ENCODE measurements around the gene RSAD1.
"Not testable (repeated sequence)": the region's sequence is repeated elsewhere in the genome, so short reads cannot be mapped to it uniquely, and the experiment has no call there.

The RSAD1 gene

DNA sequence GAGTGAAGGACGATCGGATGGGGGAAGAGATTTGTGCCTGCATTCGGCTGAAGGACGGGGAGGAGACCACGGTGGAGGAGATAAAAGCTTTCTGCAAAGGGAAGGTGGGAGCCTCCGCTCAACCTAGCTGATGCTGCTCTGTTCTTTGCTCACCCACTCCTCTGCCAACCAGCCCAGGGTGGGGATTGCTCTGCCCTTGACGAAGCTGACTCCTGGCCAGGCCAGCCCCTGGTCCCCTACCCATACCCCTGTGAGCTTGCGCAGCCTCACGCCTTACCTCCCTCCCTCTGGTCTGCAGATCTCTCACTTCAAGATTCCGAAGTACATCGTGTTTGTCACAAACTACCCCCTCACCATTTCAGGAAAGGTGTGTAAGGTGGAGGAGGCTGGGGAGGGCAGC, 4.8 kb upstream of the RSAD1 start:
- DNase-seq, result peak in 1 of 2 donors; percentile 5

DNA sequence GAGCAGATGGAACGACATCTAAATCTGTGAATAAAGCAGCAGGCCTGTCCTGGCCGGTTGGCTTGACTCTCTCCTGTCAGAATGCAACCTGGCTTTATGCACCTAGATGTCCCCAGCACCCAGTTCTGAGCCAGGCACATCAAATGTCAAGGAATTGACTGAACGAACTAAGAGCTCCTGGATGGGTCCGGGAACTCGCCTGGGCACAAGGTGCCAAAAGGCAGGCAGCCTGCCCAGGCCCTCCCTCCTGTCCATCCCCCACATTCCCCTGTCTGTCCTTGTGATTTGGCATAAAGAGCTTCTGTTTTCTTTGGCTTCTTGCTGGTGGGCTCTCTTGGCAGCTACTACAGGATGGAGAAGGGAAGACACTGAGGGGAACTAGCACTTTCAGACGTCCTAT, 4.1 kb upstream of the RSAD1 start:
- no peak for DNase-seq

DNA sequence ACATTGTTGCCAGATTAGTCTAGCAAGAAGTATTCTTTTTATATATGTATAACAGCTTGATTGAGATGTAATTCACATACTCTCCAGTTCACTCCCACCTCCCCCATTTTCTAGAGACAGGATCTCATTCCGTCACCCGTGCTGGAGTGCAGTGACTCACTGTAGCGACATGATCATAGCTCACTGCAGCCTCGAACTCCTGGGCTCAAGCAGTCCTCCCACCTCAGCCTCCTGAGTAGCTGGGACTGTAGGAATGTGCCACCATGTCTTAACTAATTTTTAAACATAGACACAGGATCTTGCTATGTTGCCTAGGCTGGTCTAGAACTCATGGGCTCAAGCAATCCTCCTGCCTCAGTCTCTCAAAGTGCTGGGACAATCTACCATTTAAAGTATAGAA, 3.3 kb upstream of the RSAD1 start:
- no peak for DNase-seq

DNA sequence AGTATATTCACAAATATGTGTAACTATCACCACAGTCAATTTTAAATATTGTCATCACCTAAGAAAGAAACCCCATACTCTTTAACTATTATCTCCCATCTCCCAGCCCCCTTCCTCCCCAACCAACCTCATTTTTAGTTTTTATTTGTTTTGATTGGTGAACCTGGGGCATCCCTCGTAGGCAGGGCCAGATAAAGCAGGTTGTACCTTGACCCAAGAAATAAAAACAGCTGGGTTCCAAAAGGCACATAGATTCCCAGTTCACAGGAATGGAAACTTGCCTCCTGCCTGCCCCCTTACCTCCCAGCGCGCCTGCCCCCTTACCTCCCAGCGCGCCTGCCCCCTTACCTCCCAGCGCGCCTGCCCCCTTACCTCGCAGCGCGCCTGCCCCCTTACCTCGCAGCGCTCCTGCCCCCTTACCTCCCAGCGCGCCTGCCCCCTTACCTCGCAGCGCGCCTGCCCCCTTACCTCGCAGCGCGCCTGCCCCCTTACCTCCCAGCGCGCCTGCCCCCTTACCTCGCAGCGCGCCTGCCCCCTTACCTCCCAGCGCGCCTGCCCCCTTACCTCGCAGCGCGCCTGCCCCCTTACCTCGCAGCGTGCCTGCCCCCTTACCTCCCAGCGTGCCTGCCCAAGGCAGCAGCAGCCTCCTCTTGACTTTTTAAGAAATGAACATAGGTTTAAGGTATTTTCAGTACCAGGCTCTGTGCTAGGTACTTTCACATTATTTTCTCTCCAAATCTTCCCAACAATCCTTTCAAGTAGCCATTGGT, 2.7 kb upstream of the RSAD1 start:
- not testable (repeated sequence) for DNase-seq

DNA sequence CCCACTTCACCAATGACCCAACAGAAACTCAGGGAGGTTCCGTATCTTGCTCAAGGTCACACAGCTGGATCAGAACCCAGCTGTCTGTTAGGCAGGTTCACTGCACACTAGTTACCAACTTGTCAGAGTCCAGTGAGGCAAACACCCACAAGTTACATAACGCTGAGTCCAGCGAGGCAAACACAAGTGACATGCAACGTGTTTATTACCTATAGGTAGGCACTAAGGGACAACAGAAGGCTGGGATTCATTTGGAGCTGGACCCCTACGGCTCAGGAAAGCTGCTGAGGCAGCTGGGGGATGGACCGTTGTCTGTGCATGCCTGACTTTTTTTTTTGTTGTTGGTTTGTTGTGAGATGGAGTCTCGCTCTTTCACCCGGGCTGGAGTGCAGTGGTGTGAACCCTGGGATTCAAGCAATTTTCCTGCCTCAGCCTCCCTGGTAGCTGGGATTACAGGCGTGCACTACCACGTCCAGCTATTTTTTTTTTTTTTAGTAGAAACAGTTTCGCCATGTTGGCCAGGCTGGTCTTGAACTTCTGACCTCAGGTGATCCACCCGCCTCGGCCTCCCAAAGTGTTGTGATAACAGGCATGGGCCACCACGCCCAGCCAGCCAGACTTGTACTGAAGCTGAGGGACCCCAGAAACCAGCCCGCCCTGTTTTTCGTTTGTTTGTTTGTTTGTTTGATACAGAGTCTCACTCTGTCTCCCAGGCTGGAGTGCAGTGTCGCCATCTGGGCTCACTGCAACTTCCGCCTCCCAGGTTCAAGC, 1.9 kb upstream of the RSAD1 start:
- DNase-seq, result no peak

DNA sequence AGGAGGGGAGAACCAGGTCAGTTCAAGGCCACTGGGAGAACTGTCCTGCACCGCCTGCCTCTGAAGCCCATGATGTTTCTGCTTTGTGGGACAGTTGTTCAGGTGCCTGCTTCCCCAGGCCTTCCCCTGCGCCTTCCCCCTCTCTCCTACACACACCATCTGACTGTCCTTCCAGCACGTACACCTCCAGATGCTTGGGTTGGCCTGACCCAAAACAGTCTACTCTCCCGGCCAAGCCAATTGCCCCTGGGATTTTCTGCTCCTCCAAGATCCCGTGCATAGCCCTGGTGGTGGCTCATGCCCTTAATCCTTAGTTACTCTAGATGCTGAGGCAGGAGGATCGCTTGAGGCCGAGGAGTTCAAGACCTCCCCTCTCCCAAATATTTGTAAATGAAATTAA, 684 bp upstream of the RSAD1 start:
- DNase-seq, result no peak

DNA sequence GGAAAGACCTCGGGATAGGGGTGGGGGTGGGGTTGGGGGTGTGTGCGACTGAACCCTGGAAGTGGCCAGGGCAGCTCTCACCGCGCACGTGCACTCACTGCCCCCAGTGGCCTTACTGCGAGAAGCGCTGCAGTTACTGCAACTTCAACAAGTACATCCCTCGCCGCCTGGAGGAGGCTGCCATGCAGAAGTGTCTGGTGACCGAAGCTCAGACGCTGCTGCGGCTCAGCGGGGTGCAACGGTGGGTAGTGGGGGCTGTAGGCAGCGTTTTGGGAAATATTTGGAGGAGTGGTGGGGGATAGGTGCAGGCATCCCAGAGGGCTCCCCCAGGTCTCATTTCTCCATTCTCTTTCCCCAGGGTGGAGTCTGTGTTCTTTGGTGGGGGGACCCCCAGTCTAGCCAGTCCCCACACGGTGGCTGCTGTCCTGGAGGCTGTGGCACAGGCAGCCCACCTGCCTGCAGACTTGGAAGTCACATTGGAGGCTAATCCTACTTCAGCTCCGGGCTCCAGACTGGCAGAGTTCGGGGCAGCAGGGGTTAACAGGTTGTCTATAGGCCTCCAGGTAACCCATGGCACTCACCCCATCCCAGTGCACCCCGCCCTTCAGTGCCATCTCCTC, 972 bp downstream of the RSAD1 start:
- peak; percentile 16 to 30 for DNase-seq

DNA sequence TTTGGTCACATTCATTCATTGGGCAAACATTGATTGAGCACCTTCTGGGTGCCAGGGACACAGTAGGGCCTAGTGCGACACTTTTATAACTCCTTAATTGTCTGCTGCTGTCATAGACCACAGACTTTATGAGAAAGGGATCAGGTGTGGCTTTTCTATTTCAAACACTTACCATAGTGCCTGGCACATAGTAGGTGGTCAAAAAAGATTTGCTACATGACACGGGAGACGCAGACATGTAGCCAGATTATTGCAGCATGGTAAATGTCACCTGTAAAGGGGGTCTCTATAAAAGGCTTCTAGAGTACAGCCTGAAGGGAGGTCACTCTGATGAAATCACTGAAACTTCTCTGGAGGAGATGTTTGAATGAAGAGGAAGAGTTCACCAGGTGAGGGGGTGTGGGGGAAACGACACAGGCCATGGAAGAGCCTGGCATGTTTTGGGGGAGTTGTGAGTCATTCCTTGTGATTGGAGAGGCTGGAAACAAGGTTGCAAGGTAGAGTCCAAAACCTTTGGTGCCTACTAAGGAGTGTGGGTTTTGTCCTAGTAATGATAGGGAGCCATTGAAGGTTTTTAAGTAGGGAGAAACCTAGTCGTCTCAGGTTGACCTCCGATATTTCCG, 1.6 kb downstream of the RSAD1 start:
- DNase-seq, result no peak

DNA sequence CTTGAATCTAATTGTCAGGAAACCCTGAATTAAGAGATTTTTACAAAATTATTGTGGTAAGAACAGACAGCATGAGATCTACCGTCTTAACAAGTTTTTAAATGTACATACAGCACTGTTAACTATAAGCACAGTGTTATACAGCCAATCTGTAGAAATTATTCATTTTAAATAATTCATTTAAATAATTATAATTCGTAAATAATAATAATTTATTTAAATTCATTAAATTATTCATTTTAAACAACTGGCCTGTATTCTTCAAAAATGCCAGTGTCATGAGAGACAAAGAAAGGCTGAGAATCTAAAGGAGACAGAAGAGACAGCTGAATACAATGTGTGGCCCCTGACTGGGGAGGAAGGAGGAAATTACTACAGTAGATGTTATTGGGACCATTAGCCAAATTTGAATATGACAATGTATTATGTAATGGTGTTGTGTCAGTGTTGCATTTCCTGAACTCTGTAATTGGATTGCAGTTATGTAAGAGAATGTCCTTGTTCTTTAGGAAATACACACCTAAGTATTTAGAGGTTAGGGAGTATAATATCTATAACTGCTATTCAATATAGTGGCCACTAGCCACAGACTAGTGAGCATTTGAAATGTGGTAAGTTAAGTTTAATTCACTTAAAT, 2.3 kb downstream of the RSAD1 start:
- DNase-seq, result no peak

DNA sequence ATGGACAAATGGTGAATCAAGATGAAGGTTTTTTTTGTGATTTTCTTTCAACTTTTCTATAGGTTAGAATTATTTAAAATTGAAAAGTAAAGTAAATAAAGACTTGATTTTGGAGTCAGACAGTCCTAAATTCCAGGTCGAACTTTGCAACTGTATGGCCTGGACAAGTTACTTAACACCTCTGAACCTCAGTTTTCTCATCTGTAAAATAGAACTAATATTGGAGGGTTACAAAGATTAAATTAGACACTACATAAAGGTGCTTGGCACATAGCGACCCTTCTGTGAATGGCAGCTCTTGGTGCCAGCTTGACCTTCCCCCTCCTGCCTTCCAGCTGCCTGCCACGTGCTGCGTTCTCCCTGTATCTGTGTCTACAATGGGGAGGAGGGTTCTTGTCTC, 3.0 kb downstream of the RSAD1 start:
- DNase-seq, result no peak

DNA sequence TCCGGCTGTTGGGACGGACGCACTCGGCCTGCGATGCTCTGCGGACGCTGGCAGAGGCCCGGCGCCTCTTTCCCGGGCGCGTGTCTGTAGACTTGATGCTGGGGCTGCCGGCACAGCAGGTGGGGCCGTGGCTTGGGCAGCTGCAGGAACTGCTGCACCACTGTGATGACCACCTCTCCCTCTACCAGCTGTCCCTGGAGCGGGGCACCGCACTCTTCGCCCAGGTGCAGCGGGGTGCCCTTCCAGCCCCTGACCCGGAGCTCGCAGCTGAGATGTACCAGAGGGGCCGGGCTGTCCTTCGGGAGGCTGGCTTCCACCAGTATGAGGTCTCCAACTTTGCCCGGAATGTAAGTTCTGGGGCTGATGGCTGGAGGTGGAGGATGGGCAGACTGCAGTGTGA, 3.5 kb downstream of the RSAD1 start:
- DNase-seq, result no peak

DNA sequence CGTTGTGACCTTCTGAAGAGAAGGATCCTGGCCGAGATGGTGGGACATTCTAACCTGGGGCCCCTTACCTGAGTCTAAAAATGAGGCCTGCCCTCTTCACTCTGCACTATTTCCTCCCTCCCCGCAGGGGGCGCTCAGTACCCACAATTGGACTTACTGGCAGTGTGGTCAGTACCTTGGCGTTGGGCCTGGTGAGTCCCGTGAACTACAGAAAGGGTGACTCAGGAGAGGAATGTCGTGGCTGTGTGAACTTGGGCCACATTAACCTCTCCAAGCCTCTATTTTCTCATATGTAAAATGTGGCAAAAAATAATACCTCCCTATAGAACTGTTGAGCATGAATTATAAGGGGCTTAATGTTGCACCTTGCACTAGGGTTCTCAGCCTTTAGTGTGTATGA, 3.9 kb downstream of the RSAD1 start:
- DNase-seq, result peak; percentile 56 to 61

DNA sequence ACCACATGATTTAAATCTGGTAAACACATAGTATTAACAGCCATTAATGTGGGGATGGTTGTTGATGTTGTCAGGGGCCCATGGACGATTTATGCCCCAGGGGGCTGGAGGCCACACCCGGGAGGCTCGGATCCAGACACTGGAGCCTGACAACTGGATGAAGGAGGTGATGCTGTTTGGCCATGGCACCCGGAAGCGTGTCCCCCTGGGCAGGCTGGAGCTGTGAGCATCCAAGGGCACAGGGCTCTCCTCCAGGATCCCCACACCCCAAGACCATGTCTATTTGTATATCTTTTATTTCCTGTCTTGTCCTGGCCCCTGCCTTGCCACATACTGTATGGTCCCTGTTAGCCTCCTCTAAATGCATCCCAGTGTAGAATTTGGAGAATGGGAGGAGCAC, 4.6 kb downstream of the RSAD1 start:
- DNase-seq, result no peak

DNA sequence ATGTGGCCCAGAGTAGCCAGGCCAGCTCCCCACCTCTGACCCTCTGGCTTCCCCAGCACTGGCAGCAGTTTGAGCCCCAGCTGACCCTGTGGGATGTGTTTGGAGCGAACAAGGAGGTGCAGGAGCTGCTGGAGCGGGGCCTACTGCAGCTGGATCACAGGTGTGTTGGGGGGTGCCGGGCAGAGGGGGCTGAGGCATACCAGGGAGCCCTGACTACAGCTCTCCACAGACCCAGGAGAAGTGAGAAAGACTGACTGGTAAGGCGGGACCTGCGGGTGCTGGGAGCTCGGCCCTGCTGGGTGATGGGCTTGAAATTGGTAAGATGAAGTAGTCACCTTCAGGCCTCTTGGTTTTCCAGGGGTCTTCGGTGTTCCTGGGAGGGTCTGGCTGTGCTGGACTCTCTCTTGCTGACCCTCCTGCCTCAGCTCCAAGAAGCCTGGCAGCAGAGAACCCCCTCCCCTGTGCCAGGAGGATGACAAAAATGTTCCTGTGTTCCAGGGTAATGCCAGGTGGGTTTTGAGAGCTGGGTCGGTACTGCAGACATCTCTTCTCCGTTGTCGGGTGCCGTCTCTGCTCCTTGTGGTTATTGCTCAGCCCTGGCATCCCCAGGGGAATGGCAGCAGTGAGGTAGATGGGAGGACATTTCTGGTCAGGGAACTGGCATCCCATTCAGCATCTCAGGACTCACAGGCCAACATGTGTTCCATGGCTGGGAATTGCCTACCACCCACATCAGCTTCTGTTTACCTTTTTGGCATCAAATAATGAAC, 5.9 kb downstream of the RSAD1 start:
- DNase-seq, result no peak

DNA sequence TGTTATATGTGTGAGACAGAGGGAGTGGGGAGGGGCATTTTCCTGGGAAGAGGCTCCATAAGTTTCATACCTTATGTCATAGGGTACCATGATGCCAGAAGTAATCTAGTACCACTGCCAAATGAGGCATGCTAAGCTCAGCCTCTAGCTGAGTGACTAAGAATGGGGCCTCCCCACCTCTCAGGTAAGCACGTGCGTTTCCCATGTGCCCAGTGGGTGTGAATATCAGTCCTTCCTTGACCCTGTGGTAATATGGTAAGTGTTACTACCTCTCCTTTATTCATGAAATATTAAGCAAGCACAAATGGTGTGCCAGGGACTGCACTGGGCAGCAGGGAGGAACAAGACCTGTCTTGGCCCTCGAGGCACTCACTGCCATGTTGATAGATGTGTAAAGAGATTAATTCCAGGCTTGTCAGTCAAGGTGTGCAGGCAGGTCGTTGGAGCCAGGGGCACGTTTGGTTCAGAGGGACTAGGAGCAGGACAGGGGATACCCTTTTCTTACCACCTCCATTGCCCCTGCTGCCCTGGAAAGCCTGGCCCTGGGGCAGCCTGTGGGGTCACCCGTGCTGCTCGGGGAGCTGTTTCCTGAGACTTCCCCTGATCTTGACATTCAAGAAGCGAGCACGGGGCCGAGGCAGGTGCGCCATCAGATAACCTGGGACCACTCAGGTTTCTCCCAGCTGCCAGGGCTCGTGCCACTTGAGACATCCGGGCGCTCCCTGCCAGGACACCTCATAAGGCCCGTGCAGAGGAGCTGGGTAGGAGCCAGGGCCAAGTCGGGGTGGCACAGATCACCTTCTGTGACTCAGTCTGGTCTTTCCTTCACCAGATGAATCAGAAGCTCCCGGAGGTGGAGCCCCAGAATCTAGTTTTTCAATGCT, 8.8 kb downstream of the RSAD1 start:
- DNase-seq, result no peak

DNA sequence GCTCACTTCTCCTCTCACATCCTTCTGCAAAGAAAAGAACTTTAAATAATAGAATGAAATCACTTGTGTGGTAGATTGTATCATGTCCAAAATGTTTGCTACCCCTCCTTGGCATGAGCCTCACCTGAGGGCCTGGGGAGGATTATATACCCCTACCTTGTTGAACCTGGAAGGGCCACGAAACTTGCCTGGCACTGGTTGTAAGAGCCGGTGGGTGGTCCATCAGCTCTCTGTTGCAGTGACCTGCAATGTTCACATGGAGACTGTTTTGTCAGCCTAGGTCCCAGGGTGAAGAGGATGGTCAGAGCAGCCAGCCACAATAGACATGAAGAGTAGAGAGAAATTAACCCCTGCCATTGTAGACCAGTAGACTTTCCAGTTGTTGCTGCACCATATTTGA, 10.2 kb downstream of the RSAD1 start:
- no peak for DNase-seq

DNA sequence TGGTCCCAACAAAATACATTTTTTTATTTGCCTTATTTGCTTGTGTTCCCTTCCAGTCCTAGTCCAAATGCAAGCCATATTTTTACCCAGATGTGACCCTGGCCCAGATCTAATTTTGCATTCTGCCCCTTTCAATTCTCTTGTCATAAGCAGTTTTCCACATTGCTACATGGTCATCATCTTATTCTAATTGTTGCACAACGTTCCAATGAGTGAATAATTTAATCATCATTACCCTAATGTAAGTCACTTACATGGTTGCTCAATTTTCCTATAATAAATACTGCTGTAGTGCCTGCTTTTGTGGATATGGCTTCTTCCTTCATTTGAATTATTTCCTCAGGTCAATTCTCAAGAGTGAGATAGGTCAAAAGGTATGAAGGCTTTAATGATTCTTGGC, 12.8 kb downstream of the RSAD1 start:
- no peak for DNase-seq

DNA sequence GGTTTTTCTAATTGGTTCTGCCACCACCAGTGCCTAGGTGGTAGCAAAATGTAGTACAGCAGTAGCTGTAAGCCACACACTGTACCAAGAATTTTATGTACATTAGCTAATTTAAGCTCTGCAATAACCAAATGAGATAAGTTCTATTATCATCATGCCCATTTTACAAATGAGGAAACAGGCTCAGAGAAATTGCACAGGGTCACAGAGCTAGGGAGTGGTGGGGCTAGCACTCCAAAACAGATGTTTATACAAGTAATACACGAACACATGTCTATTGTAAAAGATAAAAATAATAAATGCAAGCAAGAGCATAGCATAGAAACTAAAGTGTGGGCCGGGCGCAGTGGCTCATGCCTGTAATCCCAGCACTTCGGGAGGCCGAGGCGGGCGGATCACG, 13.6 kb downstream of the RSAD1 start:
- no peak for DNase-seq

DNA sequence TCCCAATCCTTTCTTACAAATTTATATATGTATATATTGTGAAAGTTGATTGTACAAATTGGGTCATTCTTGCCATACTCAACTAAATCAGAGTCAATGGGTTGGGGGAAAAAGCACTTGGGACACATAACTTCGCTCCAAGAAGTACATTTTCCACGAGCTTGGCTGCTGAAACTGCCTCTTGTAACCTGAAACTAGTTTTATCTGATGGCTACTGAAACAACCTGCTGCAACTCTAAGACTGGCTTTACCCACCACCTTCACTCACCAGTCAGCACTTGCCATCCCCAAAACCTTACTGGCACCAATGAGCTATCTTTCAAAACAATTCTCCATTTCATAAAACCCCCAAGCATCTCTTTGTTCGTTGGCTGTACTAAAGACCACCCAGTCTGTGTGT, 15.1 kb downstream of the RSAD1 start:
- no peak for DNase-seq

DNA sequence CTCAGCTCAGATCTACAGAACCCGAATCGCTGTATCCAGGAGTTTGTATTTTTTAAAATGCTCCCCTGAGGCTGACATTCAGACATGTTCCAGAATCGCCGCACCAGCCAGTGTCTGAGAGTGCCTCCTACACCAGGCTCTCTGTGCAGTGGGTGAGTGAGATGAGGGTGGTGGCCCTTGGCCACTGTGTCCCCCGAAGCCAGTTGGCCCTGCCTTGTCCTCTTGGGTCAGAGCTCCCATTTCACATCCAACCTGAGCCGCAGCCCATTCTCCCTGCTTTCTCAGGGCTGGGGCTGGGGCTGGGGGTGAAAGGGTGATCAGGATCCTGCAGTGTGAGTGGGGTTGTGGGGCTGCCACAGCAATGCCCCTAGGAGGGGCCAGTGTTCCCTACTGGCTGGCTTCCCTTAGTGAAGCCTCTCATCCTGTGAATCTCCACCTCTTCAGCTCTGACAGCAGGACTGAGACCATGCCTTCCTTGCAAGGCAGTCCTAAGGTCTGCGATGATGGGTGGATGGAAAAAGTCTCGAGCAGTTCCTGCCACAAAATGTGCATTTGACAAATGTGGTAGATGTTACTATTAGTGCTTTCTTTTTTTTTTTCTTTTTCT, 16.7 kb downstream of the RSAD1 start:
- DNase-seq, result no peak

DNA sequence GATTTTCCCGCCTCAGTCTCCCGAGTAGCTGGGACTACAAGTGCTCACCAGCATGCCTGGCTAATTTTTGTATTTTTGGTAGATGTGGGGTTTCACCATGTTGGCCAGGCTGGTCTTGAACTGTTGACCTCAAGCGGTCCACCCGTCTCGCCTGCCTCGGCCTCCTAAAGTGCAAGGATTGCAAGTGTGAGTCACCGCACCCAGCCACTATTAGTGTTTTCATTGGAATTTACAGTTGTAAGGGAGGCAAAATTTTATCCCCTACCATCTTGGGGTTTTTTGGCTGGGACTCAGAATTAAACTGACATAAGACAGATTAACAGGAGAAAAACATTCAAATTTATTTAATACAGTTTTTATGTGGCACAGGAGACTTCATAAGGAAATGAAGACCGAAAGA, 17.3 kb downstream of the RSAD1 start:
- no peak for DNase-seq

All from bone marrow (tissue), 2 donors.